Adrenal gland (tissue), 12 donors: ENCODE results near the gene CHRM2. TPM values are rescaled to one million over a fixed set of nuclear protein-coding genes. Genes with fewer than 3 reads are reported as not detected.

ENCODE experiments used
- DNase-seq, 7 donors: peaks; one replicate each; pipeline ENCODE4 v3.0.0-alpha.2; 2019 to 2020
- H3K27ac ChIP-seq, 5 donors: fragments of 200-600 bp; sonication (generic) in 4 of 5; 1 replicate in 3 of 5; 2 replicates in 2 of 5; pipeline versions ENCODE4 v1.5.1 to v1.8.0; 2016 to 2020; ENCODE audit warnings: mild to moderate bottlenecking in 1 of 5
- H3K27me3 ChIP-seq: fragments of 200-600 bp; 2 replicates; pipeline ENCODE4 v1.8.0; 2021
- H3K36me3 ChIP-seq, 2 donors: fragments of 200-600 bp; replicated peaks in 1 of 2; 1 replicate in 1 of 2; 2 replicates in 1 of 2; pipeline versions ENCODE4 v1.5.1 to v1.8.0; 2018 to 2022
- H3K4me1 ChIP-seq, 2 donors: fragments of 200-600 bp; replicated peaks in 1 of 2; 1 replicate in 1 of 2; 2 replicates in 1 of 2; pipeline versions ENCODE4 v1.5.1 to v1.8.0; 2018 to 2021
- H3K4me3 ChIP-seq, 4 donors: fragments of 200-600 bp; sonication (generic) in 3 of 4; one replicate each; pipeline ENCODE4 v1.5.1; 2016 to 2018
- H3K9me3 ChIP-seq, 3 donors: fragments of 200-600 bp; sonication (generic) in 1 of 3; replicated peaks in 1 of 3; 1 replicate in 2 of 3; 2 replicates in 1 of 3; pipeline versions ENCODE4 v1.5.1 to v1.8.0; 2016 to 2021
- POLR2A ChIP-seq, 2 donors: fragments of 450-650 bp; IDR thresholded peaks; one replicate each; pipeline ENCODE4 v1.6.1; 2017; ENCODE audit warnings: antibody characterized with exemption in 2 of 2, mild to moderate bottlenecking in 2 of 2, moderate library complexity in 1 of 2
- WGBS, 4 donors: extraction: QIAGEN DNeasy Blood & Tissue Kit in 2 of 4; methylation state at CpG; one replicate each; pipeline versions ENCODE4 v1.1.5 to v1.1.7; 2013 to 2017; 5-methylcytosine and 5-hydroxymethylcytosine counted together
- intact Hi-C, 2 donors: fragments of 100-400 bp; cut with DNase I; formaldehyde crosslinking; loops; one replicate each; pipeline versions ENCODE4 v1.14.1 to v1.15.0; 2022 to 2023
- polyA plus RNA-seq, 3 donors: library from polyadenylated mRNA; stranded (reverse); fragments of 200-250 nt in 2 of 3; fragments of 350-450 nt in 1 of 3; fragmentation: Illumina TruSeq in 1 of 3; extraction: RNeasy Lipid Tissue Mini Kit (QIAGEN cat#74804) in 1 of 3; gene quantifications; one replicate each; pipeline ENCODE4 v1.2.3, GENCODE V29; 2013 to 2014
- total RNA-seq, 9 donors: library from RNA; depleted of rRNA in 4 of 9; stranded (reverse); fragments of >200 nt in 4 of 9; fragments of 120-200 nt in 1 of 9; fragmentation: NEBNext Ultra II Directional in 1 of 9; extraction: Animal tissue kit (Norgen Biotek cat#: 25700) in 1 of 9; gene quantifications; one replicate each; pipeline versions ENCODE4 v1.1.0 to v1.2.4, GENCODE V29; 2013 to 2023
- TF ChIP-seq, protein P1 (sequence below), 6 experiments: fragments of 450-650 bp in 4 of 6; fragments of 200-600 bp in 2 of 6; sonication (generic) in 1 of 6; IDR thresholded peaks; 1 replicate in 5 of 6; 2 replicates in 1 of 6; pipeline versions ENCODE4 v1.5.1 to v1.8.0; 2016 to 2021; ENCODE audit warnings: antibody characterized with exemption in 6 of 6, mild to moderate bottlenecking in 2 of 6, moderate library complexity in 1 of 6
- donor health status: healthy with polysubstance abuse.
- donor health status: Bipolar disorder and iron deficiency.
- donor health status: DM: yes; HTN: yes; CAD: no.
- donor health status: DM: no; HTN: no; CAD: no.
- donor health status: DM: no; HTN: no; CAD: no.
- donor health status: DM: yes; HTN: yes; CAD: no.

CHRM2 gene
- total and polyA plus RNA-seq, 12 donors: 0.07 to 0.39 (median 0.22) TPM; not detected in 7

DNA sequence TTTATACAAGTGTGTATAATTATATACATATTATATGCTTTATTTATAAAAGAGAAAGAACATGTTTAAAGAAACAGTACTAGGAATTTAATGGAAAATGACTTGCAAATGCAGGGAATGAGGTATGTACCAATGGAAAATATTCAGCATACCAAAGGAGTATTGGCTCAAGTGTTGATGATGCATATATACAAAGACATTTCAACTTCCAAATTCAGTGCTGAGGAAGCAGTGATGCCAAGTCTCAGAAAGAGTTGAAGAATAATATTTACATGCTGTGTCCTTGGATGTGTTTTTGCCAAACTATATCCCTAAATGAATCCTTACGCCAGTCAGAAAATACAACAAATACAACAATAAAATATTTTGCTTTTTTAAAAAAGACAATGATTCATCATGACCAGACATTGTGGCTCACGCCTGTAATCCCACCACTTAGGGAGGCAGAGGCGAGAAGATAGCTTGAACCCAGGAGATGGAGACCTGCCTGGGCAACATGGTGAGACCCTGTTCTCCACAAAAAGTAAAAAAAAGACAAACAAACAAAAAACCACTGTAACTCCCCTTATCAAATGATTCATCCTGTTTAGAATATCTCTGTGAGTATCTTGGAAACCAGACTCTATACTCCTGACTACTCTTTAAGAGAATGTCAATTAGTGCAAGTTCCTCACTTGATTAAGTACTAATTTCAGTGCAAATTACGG lies 157.2 kb downstream of the CHRM2 start:
- no peaks in the 10 kb centered on the region for H3K36me3 ChIP-seq
- H3K4me1 ChIP-seq: no peaks in the 10 kb centered on the region
- TF ChIP-seq, protein P1, sequence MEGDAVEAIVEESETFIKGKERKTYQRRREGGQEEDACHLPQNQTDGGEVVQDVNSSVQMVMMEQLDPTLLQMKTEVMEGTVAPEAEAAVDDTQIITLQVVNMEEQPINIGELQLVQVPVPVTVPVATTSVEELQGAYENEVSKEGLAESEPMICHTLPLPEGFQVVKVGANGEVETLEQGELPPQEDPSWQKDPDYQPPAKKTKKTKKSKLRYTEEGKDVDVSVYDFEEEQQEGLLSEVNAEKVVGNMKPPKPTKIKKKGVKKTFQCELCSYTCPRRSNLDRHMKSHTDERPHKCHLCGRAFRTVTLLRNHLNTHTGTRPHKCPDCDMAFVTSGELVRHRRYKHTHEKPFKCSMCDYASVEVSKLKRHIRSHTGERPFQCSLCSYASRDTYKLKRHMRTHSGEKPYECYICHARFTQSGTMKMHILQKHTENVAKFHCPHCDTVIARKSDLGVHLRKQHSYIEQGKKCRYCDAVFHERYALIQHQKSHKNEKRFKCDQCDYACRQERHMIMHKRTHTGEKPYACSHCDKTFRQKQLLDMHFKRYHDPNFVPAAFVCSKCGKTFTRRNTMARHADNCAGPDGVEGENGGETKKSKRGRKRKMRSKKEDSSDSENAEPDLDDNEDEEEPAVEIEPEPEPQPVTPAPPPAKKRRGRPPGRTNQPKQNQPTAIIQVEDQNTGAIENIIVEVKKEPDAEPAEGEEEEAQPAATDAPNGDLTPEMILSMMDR (IDR thresholded peaks at IDR 0.05): no peak
- TF ChIP-seq POLR2A (IDR thresholded peaks at IDR 0.05): no peak
- H3K27me3 ChIP-seq: no peaks in the 10 kb centered on the region
- H3K27ac ChIP-seq: no peak overlapping the region
- intact Hi-C loops: no loop called here
- H3K9me3 ChIP-seq: no peaks in the 10 kb centered on the region
- DNase-seq: no peak
- no peak overlapping the region for H3K4me3 ChIP-seq
- WGBS, 4 donors: 72 to 87% (median 81%) methylated on average over 4 of the region's 4 CpGs

- intact Hi-C loops: no loop called here
- 88 to 100% (median 93%) methylated on average over 1 of the region's 1 CpG for WGBS, 4 donors
- no peak for DNase-seq
- Histone ChIP-seq H3K27me3 (no peaks in the 10 kb centered on the region), H3K36me3 (no peaks in the 10 kb centered on the region), H3K4me1 (no peaks in the 10 kb centered on the region), H3K27ac (no peak overlapping the region), H3K9me3 (no peaks in the 10 kb centered on the region), H3K4me3 (no peak overlapping the region)
- TF ChIP-seq, protein P1 (IDR thresholded peaks at IDR 0.05): no peak
- no peak for TF ChIP-seq POLR2A (IDR thresholded peaks at IDR 0.05)
Observed at GRCh38 chr7:137026176-137026500, 157.7 kb downstream of the CHRM2 start.

- Histone ChIP-seq H3K27me3 (no peaks in the 10 kb centered on the region), H3K27ac (no peak overlapping the region), H3K4me3 (no peak overlapping the region), H3K9me3 (peaks cover 0 to 3% (median 0%) of the 10 kb centered on the region in 3 donors), H3K36me3 (no peaks in the 10 kb centered on the region), H3K4me1 (no peaks in the 10 kb centered on the region)
- 78 to 86% (median 83%) methylated on average over 4 of the region's 4 CpGs for WGBS, 4 donors
- intact Hi-C loops: no loop called here
- TF ChIP-seq POLR2A (IDR thresholded peaks at IDR 0.05): no peak
- TF ChIP-seq, protein P1 (IDR thresholded peaks at IDR 0.05): no peak
- DNase-seq: no peak
Observed at GRCh38 chr7:137032436-137032835, 164.0 kb downstream of the CHRM2 start.

DNA sequence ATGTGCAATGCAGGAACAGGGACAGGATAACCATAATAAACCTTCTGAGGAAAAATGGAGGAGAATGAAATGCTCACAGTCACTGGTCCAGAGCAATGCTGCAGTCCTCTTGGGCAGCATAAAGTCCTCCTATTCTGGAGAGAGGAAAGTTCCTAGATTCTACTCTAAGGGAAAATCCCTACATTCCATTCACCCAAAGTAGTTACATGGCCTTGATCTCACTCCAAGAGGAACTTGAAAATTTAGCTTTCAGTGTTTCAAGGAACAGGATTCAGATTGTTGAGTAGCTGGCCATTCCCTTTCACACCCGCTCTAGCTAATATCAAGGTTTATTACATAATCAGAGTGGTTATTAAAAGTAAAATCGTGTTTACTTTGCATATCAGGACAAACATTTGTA lies 168.3 kb downstream of the CHRM2 start:
- intact Hi-C loops: no loop called here
- Histone ChIP-seq H3K9me3 (peaks cover 0 to 3% (median 0%) of the 10 kb centered on the region in 3 donors), H3K36me3 (no peaks in the 10 kb centered on the region), H3K27me3 (no peaks in the 10 kb centered on the region), H3K27ac (no peak overlapping the region), H3K4me3 (no peak overlapping the region), H3K4me1 (no peaks in the 10 kb centered on the region)
- DNase-seq: no peak
- TF ChIP-seq POLR2A (IDR thresholded peaks at IDR 0.05): no peak
- TF ChIP-seq, protein P1 (IDR thresholded peaks at IDR 0.05): no peak
- WGBS, 4 donors: 62 to 70% (median 67%) methylated on average over 2 of the region's 2 CpGs
